Myometrial cell (primary cell): ENCODE results near the gene GATA2. TPM values are rescaled to one million over a fixed set of nuclear protein-coding genes. Genes with fewer than 3 reads are reported as not detected.

ENCODE experiments used
- total RNA-seq: library from RNA; depleted of rRNA; stranded (reverse); fragments of >200 nt; gene quantifications from 2 replicates; pipeline ENCODE4 v1.2.3, GENCODE V29; 2015

GATA2 gene
- total RNA-seq: 36.9 and 43.2 TPM in 2 replicates

GRCh38 chr3:128492671-128493569, at the start of gene GATA2:
Gene GATA2, minus strand, starts transcription at chr3:128493201. Its CDS starts 6,170 bp downstream, at chr3:128487031.

DNA sequence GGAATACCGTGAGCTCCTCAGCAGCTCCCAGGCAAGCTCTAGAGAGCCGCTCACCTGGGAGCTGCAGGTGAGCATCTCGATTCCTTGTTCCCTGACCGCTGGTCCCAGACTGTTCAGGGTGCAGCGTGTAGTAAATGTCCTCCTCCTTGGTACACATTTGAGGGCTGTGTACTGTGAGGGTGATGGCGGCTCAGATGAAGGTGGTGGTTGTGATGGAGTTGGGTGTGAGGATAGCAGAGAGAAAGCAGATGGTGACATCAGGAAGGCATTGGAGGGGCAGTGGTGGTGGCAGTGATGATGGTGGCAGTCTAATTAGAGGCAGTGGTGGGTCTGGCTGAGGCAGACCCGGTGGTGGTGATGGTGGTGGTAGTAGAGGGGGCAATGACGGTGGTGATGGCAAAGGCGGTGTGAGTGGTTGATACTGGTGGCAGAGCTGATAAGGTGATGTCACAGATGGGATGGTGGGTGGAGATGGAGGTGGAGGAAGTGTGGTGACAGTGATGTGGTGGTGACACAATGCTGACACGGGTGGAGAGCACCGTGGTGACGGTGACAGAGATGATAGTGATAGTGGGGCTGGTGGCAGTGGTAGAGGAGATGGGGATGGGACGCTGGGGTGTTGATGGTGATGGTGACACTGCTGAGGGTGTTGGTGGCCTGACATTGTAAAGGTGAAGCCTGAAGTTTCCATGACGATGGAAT, 26.0 kb downstream of the GATA2 start, which contains the start of gene DNAJB8:
DNAJB8 (minus strand) TSS at position 51 of the 702 bp plus-strand sequence. CDS start 3,645 bp downstream, outside the sequence.

Other genes starting within 250 kb of the GATA2 start
- gene DNAJB8, start 26.3 kb downstream of the GATA2 start, total RNA-seq: not detected in 2 replicates
- 575 and 588 TPM in 2 replicates for gene RPN1, start 157.6 kb upstream of the GATA2 start, total RNA-seq
- 58.2 and 67.2 TPM in 2 replicates for gene RAB7A, start 233.0 kb upstream of the GATA2 start, total RNA-seq